Measurements from ENCODE around the gene INSC. TPM values are rescaled to one million over a fixed set of nuclear protein-coding genes. Genes with fewer than 3 reads are reported as not detected.

The INSC gene
- total RNA-seq, 1 experiment from 2014 or later: not detected

DNA sequence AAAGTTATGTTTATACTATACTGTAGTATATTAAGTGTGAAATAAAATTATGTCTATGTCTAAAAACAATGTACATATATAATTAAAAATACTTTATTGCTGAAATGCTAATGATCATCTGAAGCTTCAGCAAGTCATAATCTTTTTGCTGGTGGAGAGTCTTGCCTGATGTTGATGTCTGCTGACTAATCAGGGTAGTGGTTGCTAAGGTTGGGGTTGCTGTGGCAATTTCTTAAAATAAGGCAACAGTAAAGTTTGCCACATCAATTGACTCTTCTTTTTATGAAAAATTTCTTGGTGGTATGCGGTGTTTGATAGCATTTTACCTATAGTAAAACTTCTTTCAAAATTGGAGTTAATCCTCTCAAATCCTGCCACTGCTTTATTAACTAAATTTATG lies 21.4 kb downstream of the INSC start:
- Mint-ChIP-seq H3K36me3 (ENCODE audit: insufficient read depth, unreplicated experiment) (no peaks in the 10 kb centered on the region), H3K4me3 (ENCODE audit: low read depth, unreplicated experiment) (no peak overlapping the region), H3K27ac (ENCODE audit: unreplicated experiment) (no peak overlapping the region), H3K4me1 (ENCODE audit: low read depth, unreplicated experiment) (no peaks in the 10 kb centered on the region), H3K9me3 (ENCODE audit: low read depth, unreplicated experiment) (no peaks in the 10 kb centered on the region), H3K27me3 (ENCODE audit: unreplicated experiment) (peaks cover 9% of the 10 kb centered on the region)
- intact Hi-C loops (cut with micrococcal nuclease; ENCODE audit: unreplicated experiment): no loop called here
- CTCF ChIA-PET: no interaction called here
- TF ChIP-seq, protein P1, sequence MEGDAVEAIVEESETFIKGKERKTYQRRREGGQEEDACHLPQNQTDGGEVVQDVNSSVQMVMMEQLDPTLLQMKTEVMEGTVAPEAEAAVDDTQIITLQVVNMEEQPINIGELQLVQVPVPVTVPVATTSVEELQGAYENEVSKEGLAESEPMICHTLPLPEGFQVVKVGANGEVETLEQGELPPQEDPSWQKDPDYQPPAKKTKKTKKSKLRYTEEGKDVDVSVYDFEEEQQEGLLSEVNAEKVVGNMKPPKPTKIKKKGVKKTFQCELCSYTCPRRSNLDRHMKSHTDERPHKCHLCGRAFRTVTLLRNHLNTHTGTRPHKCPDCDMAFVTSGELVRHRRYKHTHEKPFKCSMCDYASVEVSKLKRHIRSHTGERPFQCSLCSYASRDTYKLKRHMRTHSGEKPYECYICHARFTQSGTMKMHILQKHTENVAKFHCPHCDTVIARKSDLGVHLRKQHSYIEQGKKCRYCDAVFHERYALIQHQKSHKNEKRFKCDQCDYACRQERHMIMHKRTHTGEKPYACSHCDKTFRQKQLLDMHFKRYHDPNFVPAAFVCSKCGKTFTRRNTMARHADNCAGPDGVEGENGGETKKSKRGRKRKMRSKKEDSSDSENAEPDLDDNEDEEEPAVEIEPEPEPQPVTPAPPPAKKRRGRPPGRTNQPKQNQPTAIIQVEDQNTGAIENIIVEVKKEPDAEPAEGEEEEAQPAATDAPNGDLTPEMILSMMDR (IDR thresholded peaks at IDR 0.05; ENCODE audit: unreplicated experiment): no peak
- DNase-seq: no peak
- BruUV-seq (replicated peaks): no TSS peak

DNA sequence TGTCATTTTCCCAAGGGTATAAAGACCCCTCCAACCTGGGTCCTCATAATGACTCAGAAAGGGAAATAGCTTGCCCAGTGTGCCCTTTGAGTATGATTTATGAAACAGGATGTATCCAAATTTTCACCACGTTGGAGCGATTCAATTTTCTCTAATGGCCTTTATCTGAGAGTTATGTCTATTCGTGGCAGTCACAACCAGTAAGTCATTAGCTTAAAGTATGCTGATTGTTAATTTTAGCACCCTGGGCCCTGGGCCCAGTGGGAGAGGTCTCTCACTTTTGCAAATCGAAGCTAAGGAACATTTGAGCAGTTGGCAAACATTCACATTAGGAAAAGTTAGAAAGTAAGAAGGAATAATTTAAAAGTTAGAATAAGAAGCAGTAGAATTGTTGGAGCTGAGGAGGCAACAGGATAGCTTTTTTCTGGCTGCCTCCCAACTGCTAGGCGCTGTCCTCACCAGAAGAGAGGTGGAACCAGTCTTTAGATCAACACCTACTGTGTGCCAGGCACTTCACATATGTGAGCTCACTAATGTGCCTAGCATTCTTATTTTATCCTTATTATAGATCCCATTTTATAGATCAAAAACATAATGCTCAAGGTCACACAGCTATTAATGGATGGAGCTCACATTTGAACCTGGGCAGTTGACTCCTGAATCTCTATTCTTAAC lies 24.5 kb downstream of the INSC start:
- no peak overlapping the region for H3K4me3 Mint-ChIP-seq (ENCODE audit: low read depth, unreplicated experiment)
- H3K4me1 Mint-ChIP-seq (ENCODE audit: low read depth, unreplicated experiment): no peaks in the 10 kb centered on the region
- no peak overlapping the region for H3K27ac Mint-ChIP-seq (ENCODE audit: unreplicated experiment)
- intact Hi-C loops (cut with micrococcal nuclease; ENCODE audit: unreplicated experiment): no loop called here
- no peaks in the 10 kb centered on the region for H3K9me3 Mint-ChIP-seq (ENCODE audit: low read depth, unreplicated experiment)
- TF ChIP-seq, protein P1 (IDR thresholded peaks at IDR 0.05; ENCODE audit: unreplicated experiment): no peak
- no peaks in the 10 kb centered on the region for H3K27me3 Mint-ChIP-seq (ENCODE audit: unreplicated experiment)
- DNase-seq: no peak
- no peaks in the 10 kb centered on the region for H3K36me3 Mint-ChIP-seq (ENCODE audit: insufficient read depth, unreplicated experiment)
- BruUV-seq (replicated peaks): no TSS peak
- CTCF ChIA-PET: no interaction called here

DNA sequence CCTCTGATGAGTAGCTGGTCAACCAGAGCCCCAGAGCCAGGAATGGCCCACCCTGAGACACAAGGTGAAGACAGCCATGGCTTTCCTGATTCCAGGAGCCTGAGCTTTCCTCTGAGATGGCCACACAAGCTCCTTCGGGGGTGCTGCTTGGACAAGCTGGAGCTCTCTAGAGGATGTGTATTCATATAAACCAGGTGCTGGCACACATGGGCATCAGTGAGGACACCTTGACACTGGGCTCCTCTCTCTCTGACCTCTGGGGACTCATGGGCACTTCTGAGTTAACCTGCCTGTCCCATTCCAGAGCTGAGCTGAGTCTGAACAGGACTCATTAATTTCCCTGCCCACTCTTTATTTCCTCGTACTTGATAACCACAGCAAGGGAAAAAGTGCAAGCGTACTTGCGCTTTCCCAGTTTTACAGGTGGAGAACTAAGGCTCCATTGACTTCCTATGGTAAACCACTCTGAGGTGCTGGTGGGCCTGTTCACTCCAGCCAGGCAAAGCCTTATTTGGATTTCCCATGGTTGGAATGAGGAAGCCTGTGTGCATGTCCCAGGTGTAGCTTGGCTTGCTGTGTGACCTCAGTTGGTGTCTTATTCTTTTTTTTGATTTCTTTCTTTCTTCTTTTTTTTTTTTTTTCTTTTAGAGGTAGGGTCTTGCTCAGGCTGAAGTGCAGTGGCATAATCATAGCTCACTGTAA lies 25.4 kb downstream of the INSC start:
- CTCF ChIA-PET: interaction anchor here (0.7 to 1.0 kb wide), 2 partner anchors 39 to 1672 kb away, joined by 3 to 4 read pairs; no protein-coding TSS in a partner anchor

DNA sequence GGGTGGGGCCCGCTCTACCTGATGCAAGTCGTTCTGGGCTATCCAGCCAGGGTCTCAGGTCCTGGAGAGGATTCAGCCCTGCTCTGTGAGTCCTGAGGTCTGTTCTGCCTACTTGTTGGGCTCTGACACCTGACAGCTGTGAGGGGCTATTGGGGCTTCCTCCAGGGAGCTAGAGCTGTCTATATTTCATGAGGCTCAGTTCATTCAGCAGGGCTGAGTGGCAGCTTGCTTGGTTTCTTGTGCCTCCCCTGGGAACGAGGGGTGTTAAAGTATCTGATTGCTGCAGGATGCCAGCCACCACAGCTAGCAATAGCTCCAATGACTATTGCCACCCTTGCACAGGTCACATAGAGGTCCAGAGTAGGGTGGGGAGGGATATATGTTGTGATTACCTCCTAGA lies 26.7 kb downstream of the INSC start:
- peaks cover 13% of the 10 kb centered on the region for H3K4me1 Mint-ChIP-seq (ENCODE audit: low read depth, unreplicated experiment)
- H3K27ac Mint-ChIP-seq (ENCODE audit: unreplicated experiment): no peak overlapping the region
- no peak for DNase-seq
- no peak overlapping the region for H3K4me3 Mint-ChIP-seq (ENCODE audit: low read depth, unreplicated experiment)
- no TSS peak for BruUV-seq (replicated peaks)
- TF ChIP-seq, protein P1 (IDR thresholded peaks at IDR 0.05; ENCODE audit: unreplicated experiment): no peak
- intact Hi-C loops (cut with micrococcal nuclease; ENCODE audit: unreplicated experiment): no loop called here
- H3K36me3 Mint-ChIP-seq (ENCODE audit: insufficient read depth, unreplicated experiment): no peaks in the 10 kb centered on the region
- H3K9me3 Mint-ChIP-seq (ENCODE audit: low read depth, unreplicated experiment): no peaks in the 10 kb centered on the region
- CTCF ChIA-PET: no interaction called here
- no peaks in the 10 kb centered on the region for H3K27me3 Mint-ChIP-seq (ENCODE audit: unreplicated experiment)

More for the DNA sequence above, 25.4 kb downstream of the INSC start:
- BruUV-seq (replicated peaks): no TSS peak
- no peak for DNase-seq
- Mint-ChIP-seq H3K27ac (ENCODE audit: unreplicated experiment) (no peak overlapping the region), H3K36me3 (ENCODE audit: insufficient read depth, unreplicated experiment) (no peaks in the 10 kb centered on the region), H3K4me3 (ENCODE audit: low read depth, unreplicated experiment) (no peak overlapping the region), H3K27me3 (ENCODE audit: unreplicated experiment) (no peaks in the 10 kb centered on the region), H3K4me1 (ENCODE audit: low read depth, unreplicated experiment) (peaks cover 3% of the 10 kb centered on the region), H3K9me3 (ENCODE audit: low read depth, unreplicated experiment) (no peaks in the 10 kb centered on the region)
- intact Hi-C loops (cut with micrococcal nuclease; ENCODE audit: unreplicated experiment): no loop called here
- TF ChIP-seq, protein P1 (IDR thresholded peaks at IDR 0.05; ENCODE audit: unreplicated experiment): no peak
